ENCODE results near the gene FOXI2.

Gene FOXI2

DNA sequence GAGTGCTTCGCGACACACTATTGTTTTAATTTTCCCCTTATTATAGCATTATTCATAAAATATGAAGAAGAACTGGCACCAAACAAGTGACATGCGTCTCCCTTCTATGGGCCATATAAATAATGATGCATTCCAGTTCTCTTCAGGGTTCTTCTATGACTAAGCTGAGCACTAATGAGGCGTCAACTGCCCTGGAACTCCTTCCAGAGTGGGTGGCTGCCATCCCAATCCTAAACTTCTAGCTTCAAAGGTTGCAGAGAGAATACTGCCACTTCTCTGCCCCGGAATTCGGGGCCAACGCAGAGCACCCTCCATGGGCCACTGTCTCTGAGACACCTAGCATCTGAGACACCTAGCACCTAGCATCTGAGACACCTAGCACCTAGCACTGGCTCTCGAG, 37.7 kb upstream of the FOXI2 start:
- Histone ChIP-seq H3K4me1 (ENCODE audit: insufficient read depth, low read length, poor library complexity, severe bottlenecking) (no peaks in the 10 kb centered on the region), H3K4me2 (ENCODE audit: low read depth, low read length, poor library complexity, severe bottlenecking) (no peak overlapping the region), H2AFZ (ENCODE audit: low read length) (no peak overlapping the region), H4K20me1 (ENCODE audit: insufficient read depth, low read length, poor library complexity, severe bottlenecking) (no peaks in the 10 kb centered on the region), H3K27me3 (ENCODE audit: insufficient read depth, low read length, poor library complexity, severe bottlenecking) (no peaks in the 10 kb centered on the region), H3K4me3 (ENCODE audit: low read length, poor library complexity, severe bottlenecking) (no peak overlapping the region), H3K9me3 (ENCODE audit: insufficient read depth, low read depth, low read length) (no peaks in the 10 kb centered on the region), H3F3A (ENCODE audit: low read depth) (no peaks in the 10 kb centered on the region), H3K9ac (ENCODE audit: low read depth, low read length, poor library complexity, severe bottlenecking) (no peak overlapping the region), H3K79me2 (ENCODE audit: insufficient read depth, low read length) (no peaks in the 10 kb centered on the region), H3K9me2 (replicated peaks; ENCODE audit: low read depth, low read length) (no peaks in the 10 kb centered on the region), H3K36me3 (ENCODE audit: insufficient read depth, low read length) (no peaks in the 10 kb centered on the region)
- TF ChIP-seq, protein P1, sequence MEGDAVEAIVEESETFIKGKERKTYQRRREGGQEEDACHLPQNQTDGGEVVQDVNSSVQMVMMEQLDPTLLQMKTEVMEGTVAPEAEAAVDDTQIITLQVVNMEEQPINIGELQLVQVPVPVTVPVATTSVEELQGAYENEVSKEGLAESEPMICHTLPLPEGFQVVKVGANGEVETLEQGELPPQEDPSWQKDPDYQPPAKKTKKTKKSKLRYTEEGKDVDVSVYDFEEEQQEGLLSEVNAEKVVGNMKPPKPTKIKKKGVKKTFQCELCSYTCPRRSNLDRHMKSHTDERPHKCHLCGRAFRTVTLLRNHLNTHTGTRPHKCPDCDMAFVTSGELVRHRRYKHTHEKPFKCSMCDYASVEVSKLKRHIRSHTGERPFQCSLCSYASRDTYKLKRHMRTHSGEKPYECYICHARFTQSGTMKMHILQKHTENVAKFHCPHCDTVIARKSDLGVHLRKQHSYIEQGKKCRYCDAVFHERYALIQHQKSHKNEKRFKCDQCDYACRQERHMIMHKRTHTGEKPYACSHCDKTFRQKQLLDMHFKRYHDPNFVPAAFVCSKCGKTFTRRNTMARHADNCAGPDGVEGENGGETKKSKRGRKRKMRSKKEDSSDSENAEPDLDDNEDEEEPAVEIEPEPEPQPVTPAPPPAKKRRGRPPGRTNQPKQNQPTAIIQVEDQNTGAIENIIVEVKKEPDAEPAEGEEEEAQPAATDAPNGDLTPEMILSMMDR (conservative IDR thresholded peaks at IDR 0.05; ENCODE audit: low read length), result no peak
- TF ChIP-seq EZH2phosphoT487 (IDR thresholded peaks at IDR 0.05; ENCODE audit: borderline replicate concordance), result no peak

DNA sequence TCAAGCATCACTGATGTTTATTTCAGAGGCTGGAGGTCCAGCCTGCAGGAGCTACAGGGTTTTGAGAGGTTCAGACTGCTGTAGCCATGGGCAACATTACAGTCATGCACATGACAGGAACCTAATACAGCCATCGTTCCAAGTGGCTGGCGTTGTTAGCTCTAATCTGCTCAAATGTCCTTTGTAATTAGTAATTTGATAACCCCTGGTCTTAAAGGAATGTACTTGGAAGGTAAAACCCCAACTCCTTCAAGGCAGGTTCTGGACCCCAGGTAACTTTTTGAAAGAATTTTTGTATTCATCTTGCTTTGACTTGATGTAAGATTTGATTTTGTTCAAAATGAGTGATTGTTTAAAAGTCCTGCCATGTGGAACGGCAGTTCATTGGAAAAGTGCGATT, 34.7 kb upstream of the FOXI2 start:
- Histone ChIP-seq H2AFZ (ENCODE audit: low read length) (no peak overlapping the region), H3K4me2 (ENCODE audit: low read depth, low read length, poor library complexity, severe bottlenecking) (no peak overlapping the region), H3K36me3 (ENCODE audit: insufficient read depth, low read length) (no peaks in the 10 kb centered on the region), H3K79me2 (ENCODE audit: insufficient read depth, low read length) (no peaks in the 10 kb centered on the region), H3K4me3 (ENCODE audit: low read length, poor library complexity, severe bottlenecking) (no peak overlapping the region), H4K20me1 (ENCODE audit: insufficient read depth, low read length, poor library complexity, severe bottlenecking) (no peaks in the 10 kb centered on the region), H3K9me3 (ENCODE audit: insufficient read depth, low read depth, low read length) (no peaks in the 10 kb centered on the region), H3K9me2 (replicated peaks; ENCODE audit: low read depth, low read length) (no peaks in the 10 kb centered on the region), H3K4me1 (ENCODE audit: insufficient read depth, low read length, poor library complexity, severe bottlenecking) (no peaks in the 10 kb centered on the region), H3K9ac (ENCODE audit: low read depth, low read length, poor library complexity, severe bottlenecking) (no peak overlapping the region), H3F3A (ENCODE audit: low read depth) (no peaks in the 10 kb centered on the region), H3K27me3 (ENCODE audit: insufficient read depth, low read length, poor library complexity, severe bottlenecking) (no peaks in the 10 kb centered on the region)
- TF ChIP-seq, protein P1 (conservative IDR thresholded peaks at IDR 0.05; ENCODE audit: low read length), result no peak
- no peak for TF ChIP-seq EZH2phosphoT487 (IDR thresholded peaks at IDR 0.05; ENCODE audit: borderline replicate concordance)

DNA sequence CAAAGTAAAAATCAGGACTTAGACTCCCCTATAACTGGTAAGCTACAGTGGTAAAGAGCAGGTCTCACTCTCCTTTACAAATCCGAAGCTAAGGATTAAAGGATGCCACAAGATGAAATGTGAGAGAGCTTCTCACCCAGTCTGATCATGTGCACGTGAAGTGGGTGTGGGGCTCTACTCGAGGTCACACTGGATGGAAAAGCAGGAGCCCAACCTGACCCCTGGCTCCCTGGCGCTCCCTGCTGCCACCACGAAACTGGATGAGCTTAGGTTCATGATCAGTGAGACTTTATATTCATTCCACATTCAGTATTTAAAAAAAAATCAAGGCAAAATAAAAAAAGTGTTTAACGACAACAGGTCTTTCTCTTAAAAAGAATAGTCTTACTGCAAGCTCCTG, 21.7 kb upstream of the FOXI2 start:
- Histone ChIP-seq H3K79me2 (ENCODE audit: insufficient read depth, low read length) (no peaks in the 10 kb centered on the region), H3K4me3 (ENCODE audit: low read length, poor library complexity, severe bottlenecking) (no peak overlapping the region), H3K27me3 (ENCODE audit: insufficient read depth, low read length, poor library complexity, severe bottlenecking) (no peaks in the 10 kb centered on the region), H3K4me2 (ENCODE audit: low read depth, low read length, poor library complexity, severe bottlenecking) (no peak overlapping the region), H3K4me1 (ENCODE audit: insufficient read depth, low read length, poor library complexity, severe bottlenecking) (no peaks in the 10 kb centered on the region), H3K36me3 (ENCODE audit: insufficient read depth, low read length) (no peaks in the 10 kb centered on the region), H2AFZ (ENCODE audit: low read length) (no peak overlapping the region), H3K9ac (ENCODE audit: low read depth, low read length, poor library complexity, severe bottlenecking) (no peak overlapping the region), H3K9me2 (replicated peaks; ENCODE audit: low read depth, low read length) (no peaks in the 10 kb centered on the region), H4K20me1 (ENCODE audit: insufficient read depth, low read length, poor library complexity, severe bottlenecking) (no peaks in the 10 kb centered on the region), H3F3A (ENCODE audit: low read depth) (no peaks in the 10 kb centered on the region), H3K9me3 (ENCODE audit: insufficient read depth, low read depth, low read length) (no peaks in the 10 kb centered on the region)
- TF ChIP-seq, protein P1 (conservative IDR thresholded peaks at IDR 0.05; ENCODE audit: low read length), result no peak
- TF ChIP-seq EZH2phosphoT487 (IDR thresholded peaks at IDR 0.05; ENCODE audit: borderline replicate concordance), result no peak

All from Loucy (cell line).